ENCODE measurements around the gene AOX1.

AOX1 gene

GRCh38 chr2:200654823-200655222 is 69.0 kb downstream of the AOX1 start:
- ATAC-seq (ENCODE audit: low read depth) = no peak
- no peaks in the 10 kb centered on the region for H3K4me1 Mint-ChIP-seq
- no peak overlapping the region for H3K4me3 Mint-ChIP-seq

GRCh38 chr2:200655918-200656580 is 70.2 kb downstream of the AOX1 start:
- Mint-ChIP-seq H3K4me1 (no peaks in the 10 kb centered on the region), H3K36me3 (no peaks in the 10 kb centered on the region), H3K9me3 (no peaks in the 10 kb centered on the region), H3K4me3 (no peak overlapping the region), H3K27me3 (peaks cover 12% of the 10 kb centered on the region), H3K27ac (no peak overlapping the region)
- DNase-seq (ENCODE audit: low spot score in 2 of 2) (no peak), ATAC-seq (ENCODE audit: low read depth) (no peak)

More at GRCh38 chr2:200654823-200655222, 69.0 kb downstream of the AOX1 start:
- no peaks in the 10 kb centered on the region for H3K36me3 Mint-ChIP-seq
- peaks cover 21% of the 10 kb centered on the region for H3K27me3 Mint-ChIP-seq
- no peak overlapping the region for H3K27ac Mint-ChIP-seq
- no peak for DNase-seq (ENCODE audit: low spot score in 2 of 2)
- no peaks in the 10 kb centered on the region for H3K9me3 Mint-ChIP-seq

- ATAC-seq (ENCODE audit: low read depth) (no peak), DNase-seq (ENCODE audit: low spot score in 2 of 2) (no peak)
- Mint-ChIP-seq H3K36me3 (no peaks in the 10 kb centered on the region), H3K27me3 (peaks cover 16% of the 10 kb centered on the region), H3K4me1 (no peaks in the 10 kb centered on the region), H3K27ac (no peak overlapping the region), H3K4me3 (no peak overlapping the region), H3K9me3 (no peaks in the 10 kb centered on the region)
Measured at GRCh38 chr2:200658278-200658864, 72.6 kb downstream of the AOX1 start.

- ATAC-seq (ENCODE audit: low read depth) = no peak
Measured at GRCh38 chr2:200659410-200659809, 73.6 kb downstream of the AOX1 start.

GRCh38 chr2:200661477-200661876 is 75.7 kb downstream of the AOX1 start:
- no peak for DNase-seq (ENCODE audit: low spot score in 2 of 2)
- Mint-ChIP-seq H3K27me3 (peaks cover 15% of the 10 kb centered on the region), H3K4me3 (no peak overlapping the region), H3K27ac (no peak overlapping the region), H3K9me3 (no peaks in the 10 kb centered on the region), H3K4me1 (no peaks in the 10 kb centered on the region), H3K36me3 (no peaks in the 10 kb centered on the region)
- no peak for ATAC-seq (ENCODE audit: low read depth)

More at GRCh38 chr2:200659410-200659809, 73.6 kb downstream of the AOX1 start:
- DNase-seq (ENCODE audit: low spot score in 2 of 2) = no peak
- Mint-ChIP-seq H3K9me3 (no peaks in the 10 kb centered on the region), H3K27ac (no peak overlapping the region), H3K27me3 (peaks cover 17% of the 10 kb centered on the region), H3K4me1 (no peaks in the 10 kb centered on the region), H3K4me3 (no peak overlapping the region), H3K36me3 (no peaks in the 10 kb centered on the region)

- Mint-ChIP-seq H3K4me3 (no peak overlapping the region), H3K27me3 (peaks cover 20% of the 10 kb centered on the region), H3K4me1 (no peaks in the 10 kb centered on the region), H3K9me3 (no peaks in the 10 kb centered on the region), H3K36me3 (no peaks in the 10 kb centered on the region), H3K27ac (no peak overlapping the region)
- no peak for ATAC-seq (ENCODE audit: low read depth)
- DNase-seq (ENCODE audit: low spot score in 2 of 2) = no peak
Measured at GRCh38 chr2:200662727-200663126, 76.9 kb downstream of the AOX1 start.

- no peaks in the 10 kb centered on the region for H3K36me3 Mint-ChIP-seq
- H3K4me1 Mint-ChIP-seq = no peaks in the 10 kb centered on the region
- no peak overlapping the region for H3K4me3 Mint-ChIP-seq
- no peaks in the 10 kb centered on the region for H3K9me3 Mint-ChIP-seq
- no peak for DNase-seq (ENCODE audit: low spot score in 2 of 2)
- no peak overlapping the region for H3K27ac Mint-ChIP-seq
- H3K27me3 Mint-ChIP-seq = peaks cover 13% of the 10 kb centered on the region
- ATAC-seq (ENCODE audit: low read depth) = no peak
Measured at GRCh38 chr2:200664770-200665494, 79.1 kb downstream of the AOX1 start.

GRCh38 chr2:200665626-200666453 is 80.0 kb downstream of the AOX1 start:
- ATAC-seq (ENCODE audit: low read depth) (no peak), DNase-seq (ENCODE audit: low spot score in 2 of 2) (no peak)
- Mint-ChIP-seq H3K4me1 (no peaks in the 10 kb centered on the region), H3K4me3 (no peak overlapping the region), H3K9me3 (no peaks in the 10 kb centered on the region), H3K36me3 (no peaks in the 10 kb centered on the region), H3K27ac (no peak overlapping the region), H3K27me3 (peaks cover 13% of the 10 kb centered on the region)

GRCh38 chr2:200667413-200667812 is 81.6 kb downstream of the AOX1 start:
- peaks cover 8% of the 10 kb centered on the region for H3K27me3 Mint-ChIP-seq
- no peak for ATAC-seq (ENCODE audit: low read depth)
- no peaks in the 10 kb centered on the region for H3K4me1 Mint-ChIP-seq
- no peaks in the 10 kb centered on the region for H3K36me3 Mint-ChIP-seq
- H3K4me3 Mint-ChIP-seq = no peak overlapping the region
- no peaks in the 10 kb centered on the region for H3K9me3 Mint-ChIP-seq
- DNase-seq (ENCODE audit: low spot score in 2 of 2) = no peak
- H3K27ac Mint-ChIP-seq = no peak overlapping the region

- Mint-ChIP-seq H3K27ac (no peak overlapping the region), H3K4me1 (no peaks in the 10 kb centered on the region)
- no peak for DNase-seq (ENCODE audit: low spot score in 2 of 2)
Measured at GRCh38 chr2:200668478-200668877, 82.7 kb downstream of the AOX1 start.

GRCh38 chr2:200669308-200669707 is 83.5 kb downstream of the AOX1 start:
- no peak for ATAC-seq (ENCODE audit: low read depth)
- no peak for DNase-seq (ENCODE audit: low spot score in 2 of 2)
- H3K9me3 Mint-ChIP-seq = no peaks in the 10 kb centered on the region
- H3K4me1 Mint-ChIP-seq = no peaks in the 10 kb centered on the region
- no peak overlapping the region for H3K4me3 Mint-ChIP-seq
- no peak overlapping the region for H3K27ac Mint-ChIP-seq
- no peaks in the 10 kb centered on the region for H3K36me3 Mint-ChIP-seq
- peaks cover 15% of the 10 kb centered on the region for H3K27me3 Mint-ChIP-seq

More at GRCh38 chr2:200668478-200668877, 82.7 kb downstream of the AOX1 start:
- Mint-ChIP-seq H3K9me3 (no peaks in the 10 kb centered on the region), H3K27me3 (peaks cover 12% of the 10 kb centered on the region), H3K4me3 (no peak overlapping the region), H3K36me3 (no peaks in the 10 kb centered on the region)
- peak; percentile 39 for ATAC-seq (ENCODE audit: low read depth)

- DNase-seq (ENCODE audit: low spot score in 2 of 2) = no peak
- Mint-ChIP-seq H3K4me3 (no peak overlapping the region), H3K27ac (no peak overlapping the region)
Measured at GRCh38 chr2:200670313-200670712, 84.5 kb downstream of the AOX1 start.

GRCh38 chr2:200670751-200671150 is 84.9 kb downstream of the AOX1 start:
- no peaks in the 10 kb centered on the region for H3K36me3 Mint-ChIP-seq
- no peaks in the 10 kb centered on the region for H3K4me1 Mint-ChIP-seq
- peaks cover 15% of the 10 kb centered on the region for H3K27me3 Mint-ChIP-seq
- no peak overlapping the region for H3K4me3 Mint-ChIP-seq
- ATAC-seq (ENCODE audit: low read depth) (no peak), DNase-seq (ENCODE audit: low spot score in 2 of 2) (no peak)
- no peak overlapping the region for H3K27ac Mint-ChIP-seq
- no peaks in the 10 kb centered on the region for H3K9me3 Mint-ChIP-seq

More at GRCh38 chr2:200670313-200670712, 84.5 kb downstream of the AOX1 start:
- no peaks in the 10 kb centered on the region for H3K9me3 Mint-ChIP-seq
- H3K27me3 Mint-ChIP-seq = peaks cover 15% of the 10 kb centered on the region
- H3K4me1 Mint-ChIP-seq = no peaks in the 10 kb centered on the region
- no peaks in the 10 kb centered on the region for H3K36me3 Mint-ChIP-seq
- no peak for ATAC-seq (ENCODE audit: low read depth)

- H3K27ac Mint-ChIP-seq = no peak overlapping the region
- H3K4me1 Mint-ChIP-seq = no peaks in the 10 kb centered on the region
- no peak for DNase-seq (ENCODE audit: low spot score in 2 of 2)
- no peak overlapping the region for H3K4me3 Mint-ChIP-seq
- peaks cover 11% of the 10 kb centered on the region for H3K27me3 Mint-ChIP-seq
- H3K9me3 Mint-ChIP-seq = no peaks in the 10 kb centered on the region
- H3K36me3 Mint-ChIP-seq = no peaks in the 10 kb centered on the region
- ATAC-seq (ENCODE audit: low read depth) = no peak
Measured at GRCh38 chr2:200673191-200673590, 87.4 kb downstream of the AOX1 start.

All from memory B cell (primary cell).